ENCODE measurements around the gene PRSS21. TPM values are rescaled to one million over a fixed set of nuclear protein-coding genes. Genes with fewer than 3 reads are reported as not detected.

PRSS21 gene
- total RNA-seq, 1 donor from 2014 or later, result 1.0 TPM

GRCh38 chr16:2846511-2847310 is 29.7 kb downstream of the PRSS21 start:
- no peak for DNase-seq

GRCh38 chr16:2848933-2849725 is 32.1 kb downstream of the PRSS21 start:
- DNase-seq, result no peak

GRCh38 chr16:2852003-2852730 is 35.1 kb downstream of the PRSS21 start:
- DNase-seq, result no peak

GRCh38 chr16:2852731-2853507 is 35.9 kb downstream of the PRSS21 start:
- DNase-seq, result no peak

GRCh38 chr16:2853531-2854073 is 36.6 kb downstream of the PRSS21 start:
- no peak for DNase-seq

- DNase-seq, result no peak
Measured at GRCh38 chr16:2854700-2855309, 37.8 kb downstream of the PRSS21 start.

- DNase-seq, result no peak
Measured at GRCh38 chr16:2855536-2855935, 38.5 kb downstream of the PRSS21 start.

- DNase-seq, result no peak
Measured at GRCh38 chr16:2856061-2856670, 39.1 kb downstream of the PRSS21 start.

- DNase-seq, result no peak
Measured at GRCh38 chr16:2856686-2857450, 39.8 kb downstream of the PRSS21 start.

- no peak for DNase-seq
Measured at GRCh38 chr16:2857451-2858244, 40.6 kb downstream of the PRSS21 start, which contains the start of gene PRSS22. Gene PRSS22, minus strand, starts transcription at chr16:2858170. Its CDS starts 66 bp downstream, at chr16:2858104.

GRCh38 chr16:2858245-2859025 is 41.4 kb downstream of the PRSS21 start:
- DNase-seq, result no peak

GRCh38 chr16:2859686-2860265 is 42.7 kb downstream of the PRSS21 start:
- DNase-seq, result no peak

- DNase-seq, result peak; percentile 35
Measured at GRCh38 chr16:2860826-2861567, 44.0 kb downstream of the PRSS21 start.

- no peak for DNase-seq
Measured at GRCh38 chr16:2865651-2866050, 48.6 kb downstream of the PRSS21 start.

- no peak for DNase-seq
Measured at GRCh38 chr16:2866431-2866830, 49.4 kb downstream of the PRSS21 start.

GRCh38 chr16:2867661-2867986 is 50.6 kb downstream of the PRSS21 start:
- no peak for DNase-seq

- DNase-seq, result peak; percentile 96
Measured at GRCh38 chr16:2867987-2868789, 51.2 kb downstream of the PRSS21 start.
